GM19372 (cell line): ENCODE results near the gene ARF1.

Experiments
- ATAC-seq: cut with Tn5 transposase; IDR thresholded peaks from one replicate; pipeline ENCODE4 v1.9.1; 2021; ENCODE audit warnings: mild to moderate bottlenecking, low read depth, moderate library complexity; ENCODE audit not compliant: unreplicated experiment

ARF1 gene

GRCh38 chr1:228084325-228084724, 1.8 kb downstream of the ARF1 start:
- no peak for ATAC-seq

DNA sequence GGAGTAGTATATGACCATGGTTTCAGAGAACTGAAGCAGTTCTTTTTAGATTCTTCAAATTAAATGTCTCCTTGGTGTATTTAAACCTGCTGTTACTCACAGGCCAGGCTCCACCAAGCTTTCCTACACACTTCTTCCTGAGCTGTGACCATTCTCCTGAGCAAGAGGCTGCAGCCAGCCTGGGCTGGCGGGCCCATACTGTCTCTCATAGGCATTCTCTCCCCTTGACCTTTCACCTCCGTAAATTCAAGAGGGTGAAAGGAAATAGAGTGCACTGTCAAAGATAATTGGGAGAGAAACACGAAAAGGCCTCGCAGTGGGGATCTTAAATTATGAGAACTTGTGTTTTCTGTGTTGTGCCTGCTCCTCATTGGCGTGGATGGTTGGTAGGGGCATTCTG, 2.3 kb downstream of the ARF1 start:
- ATAC-seq: no peak

GRCh38 chr1:228085287-228085951, 2.9 kb downstream of the ARF1 start:
- no peak for ATAC-seq

- ATAC-seq: no peak
Observed at GRCh38 chr1:228087771-228088251, 5.3 kb downstream of the ARF1 start.

DNA sequence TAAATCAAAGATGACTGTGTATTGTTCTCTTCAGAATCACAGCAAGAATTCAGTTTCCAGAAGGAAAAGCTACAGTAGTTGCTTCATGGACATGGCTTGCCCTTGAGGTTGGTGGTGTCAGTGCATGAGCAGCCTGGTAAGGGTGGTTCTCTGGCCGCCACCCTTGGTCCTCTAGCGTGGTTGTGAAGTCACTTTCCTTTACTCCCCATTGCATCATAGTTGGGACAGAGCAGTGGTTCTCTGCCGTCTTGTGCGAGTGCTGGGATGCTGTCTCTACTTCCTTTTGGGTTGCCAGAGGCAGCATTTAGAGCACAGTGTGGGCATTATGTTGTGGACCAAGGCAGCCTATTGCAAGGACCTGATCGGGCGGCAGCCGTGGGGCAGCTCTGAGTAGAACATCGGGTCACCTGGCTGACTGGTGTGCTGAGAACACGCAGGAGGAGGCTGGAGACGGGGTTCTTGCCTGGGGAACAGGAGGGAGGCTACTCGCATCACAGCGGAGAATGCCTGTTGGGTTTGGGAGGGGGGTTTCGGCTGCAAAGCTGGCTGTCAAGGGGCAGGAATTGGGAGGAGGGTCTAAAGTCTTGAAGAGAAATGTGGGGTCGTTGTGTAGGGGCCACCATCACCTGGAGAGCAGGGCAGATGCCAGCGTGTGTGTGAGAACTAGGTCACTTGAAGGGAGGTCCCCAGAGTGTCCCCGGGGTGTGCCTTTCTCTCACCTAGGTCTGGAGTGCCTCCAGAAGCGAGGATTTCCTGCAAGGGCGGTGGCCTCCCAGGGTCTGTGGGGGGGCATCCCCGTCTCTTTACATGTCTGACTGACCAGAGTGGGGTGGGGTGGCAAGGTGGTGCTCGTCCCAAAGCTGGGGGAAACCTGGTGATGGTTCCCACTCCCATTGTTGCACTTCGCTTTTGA, 6.3 kb downstream of the ARF1 start:
- no peak for ATAC-seq

DNA sequence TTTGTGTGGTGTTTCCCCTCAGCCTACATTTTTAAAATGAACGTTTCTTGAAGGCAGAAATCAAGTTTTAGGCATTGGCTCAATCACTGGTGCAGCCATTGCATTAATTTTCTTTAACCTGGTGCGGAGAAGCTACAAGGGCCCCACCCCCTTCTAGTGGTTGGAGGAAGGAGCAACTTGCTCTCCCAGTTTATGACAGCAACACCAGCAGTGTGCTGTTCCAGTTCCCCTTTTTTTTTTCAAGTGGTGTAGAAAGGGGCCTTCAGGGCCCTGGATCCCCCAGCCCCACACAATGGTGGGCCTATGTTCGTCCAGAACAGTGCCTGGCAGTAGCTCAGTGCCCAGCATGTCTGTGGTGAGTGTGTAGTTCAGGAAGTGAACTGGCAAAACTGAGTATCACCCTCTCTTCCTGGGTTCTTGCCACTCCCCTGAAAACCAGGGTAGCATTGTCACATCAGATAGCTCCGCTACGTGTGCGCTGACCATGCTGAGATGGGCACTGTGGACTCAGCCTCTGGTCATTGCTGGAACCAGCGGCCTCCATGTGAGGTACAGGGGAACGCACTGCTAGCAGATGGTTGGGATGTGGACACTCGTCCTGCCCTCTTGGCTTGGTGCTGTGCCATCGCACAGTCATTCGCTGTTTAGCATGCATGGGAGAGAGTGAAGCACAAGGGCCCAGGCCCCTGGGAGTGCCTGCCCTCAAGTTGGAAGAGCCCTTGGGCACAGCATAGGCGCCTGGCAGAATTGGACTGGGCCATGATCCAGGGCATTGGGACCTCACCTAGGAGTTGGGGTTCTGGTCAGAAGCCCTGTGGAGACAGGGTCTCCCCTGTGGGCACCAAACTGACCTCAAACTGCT, 7.2 kb downstream of the ARF1 start:
- ATAC-seq: no peak

DNA sequence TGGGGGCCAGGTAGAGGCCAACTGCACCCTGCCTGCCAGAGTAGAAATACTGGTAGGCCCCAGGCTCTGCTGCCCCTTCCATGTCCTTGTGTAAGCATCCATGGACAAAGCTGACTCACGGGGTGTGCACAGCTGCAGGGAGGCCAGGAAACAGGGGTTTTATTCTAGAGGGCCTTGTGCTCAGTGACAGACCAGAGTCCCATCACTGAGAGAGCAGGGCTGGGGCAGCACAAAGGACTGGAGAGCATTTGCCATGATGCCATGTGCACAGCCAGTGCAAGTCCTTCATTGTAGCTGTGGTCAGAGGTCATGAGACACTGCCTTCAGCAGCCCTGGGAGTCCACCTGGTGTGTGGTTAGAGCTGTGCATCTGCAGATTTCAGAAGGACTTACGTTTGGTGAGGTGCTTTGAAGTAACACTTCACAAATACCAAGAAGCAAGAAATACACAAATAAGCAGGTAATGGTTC, 8.1 kb downstream of the ARF1 start:
- no peak for ATAC-seq

DNA sequence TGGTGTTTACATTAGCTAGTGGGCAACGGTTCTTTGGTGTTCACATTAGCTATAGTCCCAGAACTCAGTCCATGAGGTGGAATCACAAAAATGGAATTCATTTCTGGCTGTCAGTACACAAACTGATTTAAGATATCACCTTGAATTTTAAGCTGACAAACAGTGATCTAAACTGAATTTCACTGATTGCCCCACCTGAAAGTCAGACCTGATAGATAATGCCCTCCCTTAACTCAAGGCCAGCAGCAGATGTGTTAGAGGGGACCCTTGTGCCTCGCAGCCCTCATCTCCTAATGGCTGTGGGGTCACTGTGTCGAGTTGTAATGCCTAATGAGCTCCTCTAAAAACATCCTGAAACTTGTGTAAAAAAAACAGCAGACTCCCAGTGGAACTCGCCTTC, 8.6 kb downstream of the ARF1 start:
- no peak for ATAC-seq

- no peak for ATAC-seq
Observed at GRCh38 chr1:228092342-228093049, 10.0 kb downstream of the ARF1 start.

DNA sequence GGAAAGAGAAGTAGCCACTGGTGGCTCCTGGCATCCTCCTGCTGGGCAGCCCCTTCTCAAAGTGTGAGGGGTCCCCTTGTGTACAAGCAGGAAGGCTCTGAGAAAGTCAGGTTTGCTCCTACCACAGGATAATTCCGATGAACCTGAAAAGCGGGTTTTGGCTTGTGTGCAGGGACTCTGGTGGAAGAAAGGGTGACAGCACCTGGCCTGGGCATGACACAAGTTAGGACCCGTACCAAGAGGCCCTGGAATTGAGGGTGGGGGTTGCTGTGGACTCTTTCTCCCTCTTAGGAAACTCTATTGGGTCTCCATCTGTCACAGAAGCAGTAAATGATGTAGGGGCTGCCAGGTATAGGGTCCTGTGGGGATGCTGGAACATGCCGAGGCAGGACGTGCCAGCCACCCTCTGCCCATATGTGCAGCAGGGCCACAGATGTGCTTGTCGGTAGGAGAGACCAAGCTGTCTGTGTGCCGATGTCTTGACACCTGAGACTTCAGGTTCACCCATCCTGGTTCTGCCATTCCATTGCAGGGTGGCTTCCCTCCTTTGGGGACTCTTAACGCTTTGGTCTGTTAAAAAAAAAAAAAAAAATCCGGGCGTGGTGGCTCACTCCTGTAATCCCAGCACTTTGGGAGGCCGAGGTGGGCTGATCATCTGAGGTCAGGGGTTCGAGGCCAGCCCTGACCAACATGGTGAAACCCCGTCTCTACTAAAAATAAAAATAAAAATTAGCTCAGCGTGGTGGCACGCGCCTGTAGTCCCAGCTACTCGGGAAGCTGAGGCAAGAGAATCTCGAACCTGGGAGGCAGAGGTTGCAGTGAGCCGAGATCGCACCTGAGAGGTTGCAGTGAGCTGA, 10.8 kb downstream of the ARF1 start:
- no peak for ATAC-seq

DNA sequence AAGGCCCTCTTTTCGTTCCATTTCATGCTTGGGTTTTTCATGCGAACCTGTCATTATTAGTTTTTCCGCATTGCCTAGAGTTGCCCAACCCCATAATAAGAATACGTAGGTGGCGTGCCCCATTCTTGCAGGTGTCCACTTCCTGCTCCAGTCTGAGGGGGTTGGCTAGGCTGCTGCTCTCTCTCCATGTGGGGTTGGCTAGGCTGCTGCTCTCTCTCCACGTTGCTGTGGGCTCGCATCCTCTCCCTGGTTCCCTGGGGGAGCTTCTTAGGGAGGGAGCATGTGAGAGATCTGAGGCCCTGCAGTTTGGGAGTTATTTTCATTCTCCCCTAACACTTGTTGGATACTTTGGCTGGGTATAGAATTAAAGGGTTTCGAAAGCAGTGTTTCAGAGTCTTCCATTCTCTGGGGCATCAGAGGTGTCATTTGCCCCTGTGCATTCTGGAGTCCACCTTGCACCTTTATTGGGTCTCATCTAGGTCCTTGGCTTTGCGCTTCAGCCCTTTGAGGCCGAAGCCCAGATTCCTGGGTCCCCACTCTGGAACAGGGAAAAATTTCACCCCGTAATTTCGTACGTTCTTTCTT, 12.0 kb downstream of the ARF1 start:
- ATAC-seq: no peak

DNA sequence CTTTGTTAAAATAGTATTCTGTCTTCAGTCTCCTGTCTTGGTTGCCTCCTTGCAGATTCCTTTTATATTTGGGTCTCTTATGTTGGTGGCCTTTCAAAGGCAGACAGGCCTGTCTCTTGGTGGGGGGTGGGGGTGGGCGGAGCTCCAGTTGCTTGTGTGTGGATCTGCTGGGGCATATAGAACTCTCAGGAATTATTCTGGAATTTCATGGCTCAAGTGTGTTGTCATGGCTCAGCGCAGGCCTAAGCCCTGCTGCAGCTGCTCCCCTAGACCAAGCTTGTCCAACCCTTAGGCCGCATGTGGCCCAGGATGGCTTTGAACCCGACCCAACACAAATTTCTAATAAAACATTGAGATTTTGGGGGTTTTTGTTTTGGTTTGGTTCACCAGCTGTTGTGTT, 12.7 kb downstream of the ARF1 start:
- ATAC-seq: no peak

DNA sequence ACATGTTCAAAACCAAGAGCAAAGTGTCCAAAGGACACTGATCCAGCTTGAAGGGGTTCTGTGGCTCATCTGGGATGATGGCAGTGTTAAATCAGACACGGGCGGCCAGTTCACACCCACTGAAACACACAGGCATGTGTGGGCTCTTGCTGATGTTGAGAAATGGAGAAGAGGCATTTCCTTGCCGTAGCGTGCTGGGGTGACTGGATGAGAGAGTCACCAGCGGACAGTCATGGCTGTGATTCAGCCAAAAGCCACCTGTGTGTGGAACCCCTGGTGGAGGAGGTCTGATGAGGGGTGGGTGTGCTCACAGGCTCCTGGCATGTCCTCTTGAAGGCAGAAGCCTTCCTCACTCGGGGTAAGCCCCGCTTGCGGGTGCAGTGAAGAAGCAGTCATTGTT, 13.4 kb downstream of the ARF1 start:
- ATAC-seq: no peak

GRCh38 chr1:228096416-228097332, 14.2 kb downstream of the ARF1 start:
- ATAC-seq: no peak

DNA sequence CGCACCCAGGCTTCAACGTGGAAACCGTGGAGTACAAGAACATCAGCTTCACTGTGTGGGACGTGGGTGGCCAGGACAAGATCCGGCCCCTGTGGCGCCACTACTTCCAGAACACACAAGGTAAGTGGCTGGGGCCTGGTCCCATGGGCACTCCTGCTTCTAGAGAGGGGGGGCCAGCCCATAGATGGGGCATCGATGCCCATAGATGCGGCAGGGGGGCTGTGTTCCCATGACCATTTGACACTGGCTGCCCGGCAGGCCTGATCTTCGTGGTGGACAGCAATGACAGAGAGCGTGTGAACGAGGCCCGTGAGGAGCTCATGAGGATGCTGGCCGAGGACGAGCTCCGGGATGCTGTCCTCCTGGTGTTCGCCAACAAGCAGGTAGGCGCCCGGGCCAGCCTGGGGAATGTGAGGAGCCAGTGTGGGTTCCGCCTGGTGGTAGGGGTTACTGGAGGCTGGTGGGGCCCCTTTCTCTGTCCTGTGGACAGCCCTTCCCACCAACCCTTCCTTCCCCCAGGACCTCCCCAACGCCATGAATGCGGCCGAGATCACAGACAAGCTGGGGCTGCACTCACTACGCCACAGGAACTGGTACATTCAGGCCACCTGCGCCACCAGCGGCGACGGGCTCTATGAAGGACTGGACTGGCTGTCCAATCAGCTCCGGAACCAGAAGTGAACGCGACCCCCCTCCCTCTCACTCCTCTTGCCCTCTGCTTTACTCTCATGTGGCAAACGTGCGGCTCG, 15.0 kb downstream of the ARF1 start:
- no peak for ATAC-seq

DNA sequence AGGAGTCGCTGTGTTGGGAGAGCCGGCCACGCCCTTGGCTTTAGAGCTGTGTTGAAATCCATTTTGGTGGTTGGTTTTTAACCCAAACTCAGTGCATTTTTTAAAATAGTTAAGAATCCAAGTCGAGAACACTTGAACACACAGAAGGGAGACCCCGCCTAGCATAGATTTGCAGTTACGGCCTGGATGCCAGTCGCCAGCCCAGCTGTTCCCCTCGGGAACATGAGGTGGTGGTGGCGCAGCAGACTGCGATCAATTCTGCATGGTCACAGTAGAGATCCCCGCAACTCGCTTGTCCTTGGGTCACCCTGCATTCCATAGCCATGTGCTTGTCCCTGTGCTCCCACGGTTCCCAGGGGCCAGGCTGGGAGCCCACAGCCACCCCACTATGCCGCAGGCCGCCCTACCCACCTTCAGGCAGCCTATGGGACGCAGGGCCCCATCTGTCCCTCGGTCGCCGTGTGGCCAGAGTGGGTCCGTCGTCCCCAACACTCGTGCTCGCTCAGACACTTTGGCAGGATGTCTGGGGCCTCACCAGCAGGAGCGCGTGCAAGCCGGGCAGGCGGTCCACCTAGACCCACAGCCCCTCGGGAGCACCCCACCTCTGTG, 15.9 kb downstream of the ARF1 start:
- ATAC-seq: no peak

- no peak for ATAC-seq
Observed at GRCh38 chr1:228099331-228099732, 16.8 kb downstream of the ARF1 start.
